Breast epithelium (tissue), 4 donors: Measurements from ENCODE around the gene PPCDC. TPM values are rescaled to one million over a fixed set of nuclear protein-coding genes. Genes with fewer than 3 reads are reported as not detected.
"Not testable (repeated sequence)": the region's sequence is repeated elsewhere in the genome, so short reads cannot be mapped to it uniquely, and the experiment has no call there.

Experiments used
- DNase-seq, 2 donors: peaks; one replicate each; pipeline ENCODE4 v3.0.0-alpha.2; 2019; ENCODE audit warnings: low spot score in 2 of 2
- H3K27ac ChIP-seq, 2 donors: fragments of 200-600 bp; sonication (generic) in 1 of 2; one replicate each; pipeline ENCODE4 v1.5.1; 2016 to 2019; ENCODE audit warnings: mild to moderate bottlenecking in 1 of 2
- H3K27me3 ChIP-seq, 2 donors: fragments of 200-600 bp; sonication (generic) in 1 of 2; one replicate each; pipeline versions ENCODE4 v1.5.1 to v1.6.0; 2017 to 2019; ENCODE audit warnings: control low read depth in 1 of 2, mild to moderate bottlenecking in 1 of 2
- H3K36me3 ChIP-seq: fragments of 200-600 bp; one replicate; pipeline ENCODE4 v1.5.1; 2019
- H3K4me1 ChIP-seq, 2 donors: fragments of 200-600 bp; sonication (generic); one replicate each; pipeline ENCODE4 v1.5.1; 2016 to 2019; ENCODE audit warnings: control low read depth in 1 of 2
- H3K4me3 ChIP-seq, 3 donors: fragments of 200-600 bp; sonication (generic); 1 replicate in 2 of 3; 2 replicates in 1 of 3; pipeline ENCODE4 v1.5.1; 2016 to 2019; ENCODE audit warnings: mild to moderate bottlenecking in 3 of 3, moderate library complexity in 2 of 3
- H3K9me3 ChIP-seq, 2 donors: fragments of 200-600 bp; sonication (generic) in 1 of 2; one replicate each; pipeline ENCODE4 v1.5.1; 2016 to 2019; ENCODE audit warnings: control low read depth in 1 of 2
- POLR2A ChIP-seq: fragments of 450-650 bp; IDR thresholded peaks from one replicate; pipeline ENCODE4 v1.6.1; 2016; ENCODE audit warnings: antibody characterized with exemption, mild to moderate bottlenecking, moderate library complexity
- POLR2AphosphoS5 ChIP-seq, 3 donors: sonication (generic); formaldehyde crosslinking; IDR thresholded peaks; one replicate each; pipeline ENCODE4 v1.6.1; 2017; ENCODE audit warnings: antibody characterized with exemption in 3 of 3
- intact Hi-C: fragments of 100-400 bp; cut with DNase I; formaldehyde crosslinking; loops from one replicate; pipeline ENCODE4 v1.15.1; 2023; ENCODE audit warnings: low total_unique reads
- total RNA-seq, 3 donors: library from RNA; depleted of rRNA; stranded (reverse); fragments of >200 nt; gene quantifications; one replicate each; pipeline ENCODE4 v1.1.0, GENCODE V29; 2016
- TF ChIP-seq, protein P1 (sequence below), 3 donors: fragments of 450-650 bp; IDR thresholded peaks; one replicate each; pipeline ENCODE4 v1.5.1; 2016 to 2017; ENCODE audit warnings: antibody characterized with exemption in 3 of 3, mild to moderate bottlenecking in 3 of 3, moderate library complexity in 3 of 3

The PPCDC gene
- total RNA-seq, 3 donors from 2014 or later: 17.3 to 19.0 (median 18.9) TPM

GRCh38 chr15:75089456-75090387, 66.3 kb downstream of the PPCDC start:
- H3K27ac ChIP-seq: peak overlapping the region in 1 of 2 donors; percentile 62
- DNase-seq: no peak
- H3K9me3 ChIP-seq: no peaks in the 10 kb centered on the region
- H3K4me1 ChIP-seq: no peaks in the 10 kb centered on the region
- H3K36me3 ChIP-seq: no peaks in the 10 kb centered on the region
- H3K4me3 ChIP-seq: no peak overlapping the region
- intact Hi-C loops: no loop called here
- TF ChIP-seq POLR2AphosphoS5 (IDR thresholded peaks at IDR 0.05) (no peak), POLR2A (no peak)
- TF ChIP-seq, protein P1, sequence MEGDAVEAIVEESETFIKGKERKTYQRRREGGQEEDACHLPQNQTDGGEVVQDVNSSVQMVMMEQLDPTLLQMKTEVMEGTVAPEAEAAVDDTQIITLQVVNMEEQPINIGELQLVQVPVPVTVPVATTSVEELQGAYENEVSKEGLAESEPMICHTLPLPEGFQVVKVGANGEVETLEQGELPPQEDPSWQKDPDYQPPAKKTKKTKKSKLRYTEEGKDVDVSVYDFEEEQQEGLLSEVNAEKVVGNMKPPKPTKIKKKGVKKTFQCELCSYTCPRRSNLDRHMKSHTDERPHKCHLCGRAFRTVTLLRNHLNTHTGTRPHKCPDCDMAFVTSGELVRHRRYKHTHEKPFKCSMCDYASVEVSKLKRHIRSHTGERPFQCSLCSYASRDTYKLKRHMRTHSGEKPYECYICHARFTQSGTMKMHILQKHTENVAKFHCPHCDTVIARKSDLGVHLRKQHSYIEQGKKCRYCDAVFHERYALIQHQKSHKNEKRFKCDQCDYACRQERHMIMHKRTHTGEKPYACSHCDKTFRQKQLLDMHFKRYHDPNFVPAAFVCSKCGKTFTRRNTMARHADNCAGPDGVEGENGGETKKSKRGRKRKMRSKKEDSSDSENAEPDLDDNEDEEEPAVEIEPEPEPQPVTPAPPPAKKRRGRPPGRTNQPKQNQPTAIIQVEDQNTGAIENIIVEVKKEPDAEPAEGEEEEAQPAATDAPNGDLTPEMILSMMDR (IDR thresholded peaks at IDR 0.05): no peak
- no peaks in the 10 kb centered on the region for H3K27me3 ChIP-seq

- TF ChIP-seq POLR2A: no peak
- no peak for TF ChIP-seq POLR2AphosphoS5 (IDR thresholded peaks at IDR 0.05)
- TF ChIP-seq, protein P1 (IDR thresholded peaks at IDR 0.05): no peak
- Histone ChIP-seq H3K27ac (peak overlapping the region in 1 of 2 donors; percentile 62), H3K36me3 (no peaks in the 10 kb centered on the region), H3K27me3 (no peaks in the 10 kb centered on the region), H3K4me1 (no peaks in the 10 kb centered on the region), H3K9me3 (no peaks in the 10 kb centered on the region), H3K4me3 (no peak overlapping the region)
- intact Hi-C loops: no loop called here
- DNase-seq: no peak
These were observed 67.0 kb downstream of the PPCDC start for GRCh38 chr15:75090388-75090734.

DNA sequence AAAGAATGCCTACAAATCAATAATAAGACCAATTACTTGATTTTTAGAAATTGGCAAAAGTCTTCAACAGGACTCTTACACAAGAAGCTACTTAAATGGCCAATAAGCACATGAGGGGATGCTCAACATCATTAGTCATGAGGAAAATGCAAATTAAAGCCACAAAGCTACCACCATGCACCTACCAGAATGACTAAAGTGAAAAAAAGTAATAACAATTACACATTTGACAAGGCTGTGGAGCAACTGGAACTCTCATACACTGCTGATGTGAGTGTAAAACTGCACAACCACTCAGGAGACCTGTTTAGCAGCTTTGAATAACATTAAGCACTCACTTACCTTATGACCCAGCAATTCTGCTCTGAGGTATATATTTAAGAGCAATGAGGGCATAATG, 68.4 kb downstream of the PPCDC start:
- intact Hi-C loops: no loop called here
- TF ChIP-seq, protein P1 (IDR thresholded peaks at IDR 0.05): no peak
- TF ChIP-seq POLR2AphosphoS5 (IDR thresholded peaks at IDR 0.05): no peak
- no peak for TF ChIP-seq POLR2A
- Histone ChIP-seq H3K27me3 (no peaks in the 10 kb centered on the region), H3K4me1 (no peaks in the 10 kb centered on the region), H3K27ac (no peak overlapping the region), H3K36me3 (no peaks in the 10 kb centered on the region), H3K4me3 (no peak overlapping the region), H3K9me3 (no peaks in the 10 kb centered on the region)
- no peak for DNase-seq

GRCh38 chr15:75094961-75095478, 71.6 kb downstream of the PPCDC start:
- H3K36me3 ChIP-seq, H3K27ac ChIP-seq, H3K4me3 ChIP-seq, intact Hi-C loops, H3K9me3 ChIP-seq, H3K27me3 ChIP-seq, H3K4me1 ChIP-seq, DNase-seq: not testable (repeated sequence)

DNA sequence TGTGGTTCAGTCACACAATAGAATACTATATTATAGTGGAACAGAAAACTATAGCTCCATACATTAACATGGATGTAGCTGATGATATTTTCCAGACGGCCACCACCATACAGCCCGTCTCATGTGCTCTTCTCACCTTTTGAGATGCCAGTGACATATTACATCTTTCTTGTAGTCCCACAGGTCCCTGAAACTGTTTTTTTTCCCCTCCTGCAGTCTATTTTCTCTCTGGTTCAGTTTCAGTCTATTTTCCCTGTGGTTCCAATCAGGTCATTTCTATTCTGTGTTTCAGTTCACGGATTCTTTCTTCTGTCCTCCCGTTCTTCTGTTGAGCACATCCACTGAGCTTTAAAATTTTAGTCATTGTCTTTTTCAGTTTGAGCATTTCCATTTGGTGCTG, 72.2 kb downstream of the PPCDC start:
- Histone ChIP-seq H3K4me3 (no peak overlapping the region), H3K27ac (no peak overlapping the region), H3K36me3 (no peaks in the 10 kb centered on the region), H3K27me3 (no peaks in the 10 kb centered on the region), H3K4me1 (no peaks in the 10 kb centered on the region), H3K9me3 (no peaks in the 10 kb centered on the region)
- TF ChIP-seq POLR2A (no peak), POLR2AphosphoS5 (IDR thresholded peaks at IDR 0.05) (no peak)
- intact Hi-C loops: no loop called here
- DNase-seq: no peak

GRCh38 chr15:75097939-75098338, 74.5 kb downstream of the PPCDC start:
- H3K4me3 ChIP-seq: no peak overlapping the region
- H3K9me3 ChIP-seq: no peaks in the 10 kb centered on the region
- no peaks in the 10 kb centered on the region for H3K4me1 ChIP-seq
- TF ChIP-seq POLR2A: no peak
- TF ChIP-seq POLR2AphosphoS5 (IDR thresholded peaks at IDR 0.05): no peak
- H3K27me3 ChIP-seq: no peaks in the 10 kb centered on the region
- DNase-seq: no peak
- H3K27ac ChIP-seq: no peak overlapping the region
- H3K36me3 ChIP-seq: no peaks in the 10 kb centered on the region
- intact Hi-C loops: no loop called here
